Measurements from ENCODE around the gene SURF2. TPM values are rescaled to one million over a fixed set of nuclear protein-coding genes. Genes with fewer than 3 reads are reported as not detected.
A peak's percentile ranks its signal among the peaks of the same experiment; 100 is the strongest.

The SURF2 gene
- total and polyA plus RNA-seq, 2 experiments from 2014 or later: 38.2 to 38.3 TPM

- no peaks in the 10 kb centered on the region for H3K27me3 ChIP-seq
- no peak overlapping the region for H3K4me3 ChIP-seq
- no peak for DNase-seq (ENCODE audit: low read depth in 1 of 2, low spot score in 1 of 2)
- TF ChIP-seq CTCF (IDR thresholded peaks at IDR 0.05; ENCODE audit: low read depth, low read length): no peak
- H3K36me3 ChIP-seq: peaks cover 26% of the 10 kb centered on the region
- peak overlapping the region; percentile 30 for H3K27ac ChIP-seq
- H3K4me1 ChIP-seq (ENCODE audit: low read depth): peaks cover 4% of the 10 kb centered on the region
- no peaks in the 10 kb centered on the region for H3K9me3 ChIP-seq (ENCODE audit: low read depth)
Observed at GRCh38 chr9:133360400-133361393, 4.3 kb downstream of the SURF2 start.

- peak overlapping the region; percentile 7 for H3K27ac ChIP-seq
- no peak for DNase-seq (ENCODE audit: low read depth in 1 of 2, low spot score in 1 of 2)
- peaks cover 4% of the 10 kb centered on the region for H3K4me1 ChIP-seq (ENCODE audit: low read depth)
- H3K36me3 ChIP-seq: peaks cover 33% of the 10 kb centered on the region
- no peaks in the 10 kb centered on the region for H3K9me3 ChIP-seq (ENCODE audit: low read depth)
- no peaks in the 10 kb centered on the region for H3K27me3 ChIP-seq
- no peak overlapping the region for H3K4me3 ChIP-seq
- TF ChIP-seq CTCF (IDR thresholded peaks at IDR 0.05; ENCODE audit: low read depth, low read length): no peak
Observed at GRCh38 chr9:133361507-133362092, 5.2 kb downstream of the SURF2 start.

GRCh38 chr9:133362359-133363044 is 6.2 kb downstream of the SURF2 start:
- Histone ChIP-seq H3K36me3 (peaks cover 33% of the 10 kb centered on the region), H3K9me3 (ENCODE audit: low read depth) (no peaks in the 10 kb centered on the region), H3K27me3 (no peaks in the 10 kb centered on the region), H3K4me1 (ENCODE audit: low read depth) (no peaks in the 10 kb centered on the region), H3K27ac (no peak overlapping the region), H3K4me3 (no peak overlapping the region)
- DNase-seq (ENCODE audit: low read depth in 1 of 2, low spot score in 1 of 2): peak in 1 of 2 donors; percentile 47
- no peak for TF ChIP-seq CTCF (IDR thresholded peaks at IDR 0.05; ENCODE audit: low read depth, low read length)

- H3K4me3 ChIP-seq: no peak overlapping the region
- no peak for DNase-seq (ENCODE audit: low read depth in 1 of 2, low spot score in 1 of 2)
Observed at GRCh38 chr9:133366435-133366834, 10.1 kb downstream of the SURF2 start.

More at GRCh38 chr9:133366435-133366834, 10.1 kb downstream of the SURF2 start:
- Histone ChIP-seq H3K9me3 (ENCODE audit: low read depth) (no peaks in the 10 kb centered on the region), H3K36me3 (peaks cover 32% of the 10 kb centered on the region), H3K4me1 (ENCODE audit: low read depth) (no peaks in the 10 kb centered on the region), H3K27ac (no peak overlapping the region), H3K27me3 (no peaks in the 10 kb centered on the region)
- no peak for TF ChIP-seq CTCF (IDR thresholded peaks at IDR 0.05; ENCODE audit: low read depth, low read length)
